A673 (cell line): ENCODE data around the gene KMO. TPM values are rescaled to one million over a fixed set of nuclear protein-coding genes. Genes with fewer than 3 reads are reported as not detected.

Source experiments
- BruUV-seq: library from RNA; stranded (reverse); fragments of 400-500 nt; replicated peaks from 2 replicates; lab custom pipeline; 2021; lab: Mats Ljungman, UMichigan
- CTCF ChIA-PET: fragments of 300-600 bp; sonication (Branson Sonifier 250); formaldehyde crosslinking; loops from one replicate; lab custom pipeline; 2022; ENCODE audit warnings: antibody characterized with exemption; lab: Charles Lee
- POLR2A ChIA-PET: fragments of 300-600 bp; sonication (Branson Sonifier 250); formaldehyde crosslinking; loops from one replicate; lab custom pipeline; 2022; ENCODE audit warnings: antibody characterized with exemption; ENCODE audit not compliant: low non-redundant PET; lab: Charles Lee
- DNase-seq: peaks from one replicate; pipeline ENCODE4 v3.0.0-alpha.2; 2015; ENCODE audit warnings: low spot score
- H3K27ac ChIP-seq: fragments of 200-600 bp; sonication (generic); 2 replicates; pipeline ENCODE4 v1.5.1; 2016; ENCODE audit warnings: mixed run types, low read depth, mild to moderate bottlenecking, mixed read lengths, antibody characterized with exemption, low read length; ENCODE audit not compliant: poor library complexity, severe bottlenecking
- H3K27me3 ChIP-seq: fragments of 200-600 bp; sonication (generic); replicated peaks from 2 replicates; pipeline ENCODE4 v1.6.1; 2017; ENCODE audit warnings: mixed run types, low read depth, mild to moderate bottlenecking, mixed read lengths, antibody characterized with exemption, low read length; ENCODE audit not compliant: insufficient read depth, poor library complexity
- H3K36me3 ChIP-seq: fragments of 200-600 bp; sonication (generic); 2 replicates; pipeline ENCODE4 v1.6.1; 2016; ENCODE audit warnings: mixed run types, mild to moderate bottlenecking, mixed read lengths, antibody characterized with exemption, low read length; ENCODE audit not compliant: insufficient read depth, poor library complexity, severe bottlenecking
- H3K4me1 ChIP-seq: fragments of 200-600 bp; sonication (generic); 2 replicates; pipeline ENCODE4 v1.6.1; 2017; ENCODE audit warnings: mixed run types, mild to moderate bottlenecking, mixed read lengths, antibody characterized with exemption, low read length; ENCODE audit not compliant: insufficient read depth, poor library complexity, severe bottlenecking
- H3K4me3 ChIP-seq: fragments of 200-600 bp; sonication (generic); 2 replicates; pipeline ENCODE4 v1.5.1; 2016; ENCODE audit warnings: low read depth, mixed run types, mild to moderate bottlenecking, mixed read lengths, low read length; ENCODE audit not compliant: poor library complexity, severe bottlenecking
- H3K9me3 ChIP-seq: fragments of 200-600 bp; sonication (generic); 2 replicates; pipeline ENCODE4 v1.6.1; 2016; ENCODE audit warnings: mixed run types, low read depth, mild to moderate bottlenecking, mixed read lengths, antibody characterized with exemption, low read length; ENCODE audit not compliant: poor library complexity, severe bottlenecking
- CTCF ChIP-seq: fragments of 300-800, 200-600 bp; sonication (generic); conservative IDR thresholded peaks from 2 replicates; pipeline ENCODE4 v1.5.1; 2017; ENCODE audit warnings: low read depth, mild to moderate bottlenecking, antibody characterized with exemption, low read length, moderate library complexity, mixed read lengths
- EZH2 ChIP-seq: fragments of 200-600 bp; sonication (generic); IDR thresholded peaks from 2 replicates; pipeline ENCODE4 v1.6.1; 2017; ENCODE audit warnings: borderline replicate concordance, low read depth, mild to moderate bottlenecking, mixed read lengths, antibody characterized with exemption, low read length; ENCODE audit not compliant: poor library complexity, severe bottlenecking
- intact Hi-C: fragments of 100-400 bp; cut with micrococcal nuclease; formaldehyde crosslinking; loops from one replicate; pipeline ENCODE4 v1.10.0; 2022; ENCODE audit not compliant: unreplicated experiment
- total RNA-seq: library from RNA; stranded (reverse); gene quantifications from 2 replicates; pipeline ENCODE4 v1.2.3, GENCODE V29; 2021

KMO gene
- total RNA-seq, 1 experiment from 2014 or later, result 11.8 TPM

- TF ChIP-seq EZH2 (no peak), CTCF (no peak)
- POLR2A ChIA-PET, result no interaction called here
- Histone ChIP-seq H3K4me3 (no peak overlapping the region), H3K27ac (no peak overlapping the region), H3K27me3 (no peaks in the 10 kb centered on the region), H3K36me3 (peaks cover 3% of the 10 kb centered on the region), H3K4me1 (no peaks in the 10 kb centered on the region), H3K9me3 (no peaks in the 10 kb centered on the region)
- peak; percentile 8 for DNase-seq
- BruUV-seq, result no TSS peak
- CTCF ChIA-PET, result no interaction called here
- intact Hi-C loops, result no loop called here
Measured at GRCh38 chr1:241600496-241600901, 68.3 kb downstream of the KMO start.

GRCh38 chr1:241603731-241604245 lies 71.6 kb downstream of the KMO start:
- DNase-seq, result no peak
- H3K4me1 ChIP-seq, result no peaks in the 10 kb centered on the region
- no peaks in the 10 kb centered on the region for H3K9me3 ChIP-seq
- no peak overlapping the region for H3K4me3 ChIP-seq
- no peak for TF ChIP-seq CTCF
- no peak for TF ChIP-seq EZH2
- BruUV-seq, result no TSS peak
- no peak overlapping the region for H3K27ac ChIP-seq
- H3K36me3 ChIP-seq, result no peaks in the 10 kb centered on the region
- H3K27me3 ChIP-seq, result no peaks in the 10 kb centered on the region
- ChIA-PET CTCF (no interaction called here), POLR2A (no interaction called here)
- intact Hi-C loops, result no loop called here

- ChIA-PET POLR2A (no interaction called here), CTCF (interaction anchor here (0.8 kb wide), 1 partner anchor 987 kb away, joined by 3 read pairs; no protein-coding TSS in a partner anchor)
- H3K27ac ChIP-seq, result no peak overlapping the region
- H3K9me3 ChIP-seq, result no peaks in the 10 kb centered on the region
- BruUV-seq, result no TSS peak
- H3K4me3 ChIP-seq, result no peak overlapping the region
- no peaks in the 10 kb centered on the region for H3K4me1 ChIP-seq
- TF ChIP-seq CTCF (peak; percentile 50), EZH2 (no peak)
- intact Hi-C loops, result loop anchor here (5.0 kb wide), 1 partner anchor 73 kb away; the partner anchor contains the start of gene KMO
- H3K36me3 ChIP-seq, result no peaks in the 10 kb centered on the region
- no peaks in the 10 kb centered on the region for H3K27me3 ChIP-seq
- peak; percentile 10 for DNase-seq
Measured at GRCh38 chr1:241605146-241605805, 73.1 kb downstream of the KMO start.
